Middle frontal gyrus (tissue), 1 donor: ENCODE results near the gene PLEKHG3.
"Not testable (repeated sequence)": the region's sequence is repeated elsewhere in the genome, so short reads cannot be mapped to it uniquely, and the experiment has no call there.

Source experiments
- DNase-seq: peaks from one replicate; pipeline ENCODE4 v3.0.0-alpha.2; 2015; ENCODE audit warnings: low spot score; ENCODE audit errors: extremely low spot score

The PLEKHG3 gene

DNA sequence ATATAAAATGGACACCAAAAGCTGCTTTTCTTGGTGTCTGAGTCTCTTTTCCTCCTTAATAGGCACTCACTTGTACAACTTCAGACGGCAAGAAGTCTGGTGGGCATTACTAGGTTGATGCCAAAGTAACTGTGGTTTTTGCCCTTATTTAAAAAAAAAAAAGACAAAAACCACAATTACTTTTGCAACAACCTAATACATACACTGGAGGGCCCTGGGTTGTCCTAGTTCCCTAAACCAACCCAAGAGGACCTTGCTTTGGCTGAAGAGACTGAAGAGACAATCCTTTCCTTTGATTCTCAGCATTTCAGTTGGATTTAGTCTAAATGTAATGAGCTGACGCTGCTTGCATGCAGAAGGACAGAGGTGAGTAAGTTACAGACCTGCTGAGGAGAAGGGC, 16.2 kb upstream of the PLEKHG3 start:
- no peak for DNase-seq

- peak; percentile 47 for DNase-seq
Measured at GRCh38 chr14:64688811-64689281, 15.4 kb upstream of the PLEKHG3 start.

DNA sequence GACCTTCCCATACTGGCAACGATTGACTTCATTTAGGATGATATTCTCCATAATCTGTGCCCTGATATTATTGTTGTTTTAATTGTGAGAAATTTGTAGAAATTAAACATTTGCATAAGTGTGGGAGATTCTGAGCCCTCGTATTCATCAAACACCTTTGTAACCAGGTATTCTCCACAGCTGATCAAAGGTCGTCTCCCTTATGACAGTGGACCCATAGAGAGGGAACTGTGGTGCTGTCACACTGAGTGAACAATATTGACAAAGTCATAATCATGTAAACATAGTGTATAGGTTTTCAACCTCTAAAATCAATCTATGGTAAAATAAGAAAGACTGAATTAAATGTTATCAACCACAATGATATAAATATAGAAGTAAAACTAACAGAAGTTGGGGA, 14.9 kb upstream of the PLEKHG3 start:
- DNase-seq = no peak

DNA sequence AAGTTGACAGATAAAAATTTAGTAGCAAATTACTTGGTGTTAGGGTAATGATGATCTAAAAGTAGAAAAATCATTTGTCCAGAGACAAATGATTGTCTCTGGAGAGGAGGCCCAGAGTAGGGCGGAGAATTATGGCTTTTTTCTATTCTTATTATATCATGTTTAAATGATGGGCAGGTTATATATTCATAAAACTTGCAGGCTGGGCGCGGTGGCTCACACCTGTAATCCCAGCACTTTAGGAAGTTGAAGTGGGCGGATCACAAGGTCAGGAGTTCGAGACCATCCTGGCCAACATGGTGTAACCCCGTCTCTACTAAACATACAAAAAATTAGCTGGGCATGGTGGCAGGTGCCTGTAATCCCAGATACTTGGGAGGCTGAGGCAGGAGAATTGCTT, 13.6 kb upstream of the PLEKHG3 start:
- DNase-seq = not testable (repeated sequence)

DNA sequence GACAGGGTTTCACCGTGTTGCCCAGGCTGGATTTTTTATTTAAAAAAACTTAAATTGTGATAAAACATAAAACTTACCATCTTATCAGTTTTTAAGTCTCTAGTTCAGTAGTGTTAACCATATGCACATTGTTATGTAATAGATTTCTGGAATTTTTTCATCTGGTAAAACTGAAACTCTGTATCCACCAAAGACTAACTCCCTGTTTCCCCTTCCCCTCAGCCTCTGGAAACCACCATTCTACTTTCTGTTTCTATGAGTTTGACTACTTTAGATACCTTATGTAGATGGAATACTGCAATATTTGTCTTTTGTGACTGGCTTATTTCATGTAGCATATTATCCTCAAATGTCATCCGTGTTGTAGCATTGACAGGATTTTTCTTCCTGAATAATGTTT, 12.8 kb upstream of the PLEKHG3 start:
- DNase-seq = no peak

- no peak for DNase-seq
Measured at GRCh38 chr14:64692189-64692985, 11.8 kb upstream of the PLEKHG3 start.

GRCh38 chr14:64692986-64693809, 11.0 kb upstream of the PLEKHG3 start:
- no peak for DNase-seq

DNA sequence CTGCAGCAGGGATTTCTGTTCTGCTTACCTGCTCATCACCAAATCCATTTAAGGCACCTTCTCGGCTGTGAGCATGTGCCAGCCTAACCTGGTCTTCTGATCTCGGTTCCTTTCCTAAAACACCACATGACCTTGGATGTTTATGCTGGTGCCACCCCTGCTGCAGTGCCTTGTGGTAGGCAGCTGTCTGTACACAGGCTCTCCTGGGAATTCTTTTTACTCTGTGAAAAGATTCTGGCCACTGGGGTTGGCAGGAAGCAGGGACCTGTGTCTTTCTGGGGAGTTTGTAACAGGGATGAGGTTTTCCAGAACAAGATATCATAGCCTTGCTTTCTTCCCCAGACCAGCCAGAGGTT, 10.4 kb upstream of the PLEKHG3 start:
- no peak for DNase-seq

DNA sequence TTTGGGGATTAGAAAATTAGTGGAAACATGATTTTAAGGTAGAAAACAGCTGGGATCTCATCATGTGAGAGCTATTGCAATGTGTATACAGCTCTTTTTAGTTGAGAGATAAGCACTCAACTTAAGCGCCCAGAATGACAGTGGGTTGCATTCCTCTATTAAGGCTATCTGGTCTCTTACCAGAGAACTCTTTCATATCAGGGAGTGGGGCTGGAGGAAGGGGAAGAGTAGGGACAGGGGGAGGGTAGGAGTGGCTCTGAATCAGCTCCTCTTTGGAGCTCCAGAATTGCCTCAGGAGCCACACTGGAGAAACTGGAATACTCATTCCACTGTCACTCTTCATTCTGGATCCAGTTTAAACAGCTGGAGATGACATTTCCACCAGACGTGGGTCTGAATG, 9.2 kb upstream of the PLEKHG3 start:
- DNase-seq = no peak

DNA sequence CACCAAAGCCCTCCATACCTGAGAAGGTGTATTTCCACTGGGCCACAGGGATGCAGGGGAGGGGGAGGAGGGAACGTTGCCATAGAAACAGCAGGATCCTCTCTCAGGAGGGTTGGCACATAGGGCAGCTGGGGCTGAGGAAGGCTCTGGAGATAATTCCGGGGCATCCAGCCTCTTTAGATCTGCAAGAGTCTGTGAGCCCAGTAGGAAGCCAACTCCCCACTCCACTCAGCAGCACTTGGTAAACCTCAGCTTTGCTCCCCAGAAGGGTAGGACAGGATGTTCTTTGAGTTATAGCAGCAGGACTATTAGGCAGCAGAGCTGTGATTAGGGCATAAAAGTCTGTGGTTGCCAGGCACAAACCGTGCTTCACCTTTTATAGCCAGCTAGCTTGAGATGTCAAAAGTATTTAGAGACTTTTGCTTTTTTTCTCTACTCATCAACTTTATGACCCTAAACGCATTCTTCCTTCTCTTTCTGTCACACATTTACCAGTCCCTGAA, 7.8 kb upstream of the PLEKHG3 start:
- no peak for DNase-seq

DNA sequence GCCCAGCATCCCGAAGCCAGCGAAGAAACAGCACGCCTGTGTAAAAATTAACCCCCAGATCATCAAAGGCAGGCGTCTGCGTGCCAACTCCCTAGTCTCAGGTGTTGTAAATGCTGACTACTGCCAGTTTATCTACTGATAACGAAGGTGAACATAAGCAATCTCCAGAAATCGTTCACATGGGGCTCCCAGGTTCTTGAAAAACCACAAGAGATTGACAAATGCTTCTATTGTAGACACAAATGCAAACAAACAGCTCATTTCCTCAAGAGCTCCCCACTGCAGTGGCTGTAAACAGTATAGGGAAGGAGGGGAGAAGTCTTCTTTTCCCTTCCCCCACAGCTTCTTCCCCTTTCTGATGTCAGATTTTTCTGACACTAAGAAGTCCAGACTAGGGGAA, 5.3 kb upstream of the PLEKHG3 start:
- no peak for DNase-seq

DNA sequence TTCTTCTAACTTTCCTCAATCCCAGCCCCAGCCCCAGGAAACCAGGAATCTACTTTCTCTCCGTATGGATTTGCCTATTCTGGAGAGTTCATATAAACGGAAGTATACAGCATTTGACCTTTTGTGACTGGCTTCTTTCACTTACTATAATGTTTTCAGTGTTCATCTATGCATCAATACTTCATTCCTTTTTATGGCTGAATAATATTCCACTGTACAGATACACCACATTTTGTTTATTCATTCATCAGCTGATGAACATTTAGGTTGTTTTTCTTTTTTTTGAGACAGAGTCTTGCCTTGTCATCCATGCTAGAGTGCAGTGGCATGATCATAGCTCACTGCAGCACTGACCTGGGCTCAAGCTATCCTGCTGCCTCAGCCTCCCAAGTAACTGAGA, 3.9 kb upstream of the PLEKHG3 start:
- no peak for DNase-seq

DNA sequence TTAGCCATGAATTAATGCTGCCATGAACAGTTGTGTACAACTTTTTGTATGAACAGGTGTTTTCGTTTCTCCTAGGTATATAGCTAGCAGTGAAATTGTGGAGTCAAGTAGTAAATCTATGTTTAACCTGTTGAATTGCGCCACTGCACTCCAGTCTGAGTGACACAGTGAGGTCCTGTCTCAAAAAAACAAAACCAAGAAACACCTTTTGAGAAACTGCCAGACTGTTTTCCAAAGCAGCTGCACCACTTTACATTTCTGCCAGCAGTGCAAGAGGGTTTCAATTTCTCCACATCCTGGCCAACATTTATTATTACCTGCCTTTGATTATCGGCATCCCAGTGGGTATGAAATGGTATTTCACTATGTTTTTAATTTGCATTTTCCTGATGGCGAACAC, 3.3 kb upstream of the PLEKHG3 start:
- DNase-seq = no peak

- no peak for DNase-seq
Measured at GRCh38 chr14:64701660-64702059, 2.6 kb upstream of the PLEKHG3 start.

GRCh38 chr14:64702493-64703394, 1.5 kb upstream of the PLEKHG3 start:
- no peak for DNase-seq

GRCh38 chr14:64703395-64704142, 655 bp upstream of the PLEKHG3 start:
- no peak for DNase-seq

GRCh38 chr14:64704743-64705380, 638 bp downstream of the PLEKHG3 start:
- DNase-seq = no peak

DNA sequence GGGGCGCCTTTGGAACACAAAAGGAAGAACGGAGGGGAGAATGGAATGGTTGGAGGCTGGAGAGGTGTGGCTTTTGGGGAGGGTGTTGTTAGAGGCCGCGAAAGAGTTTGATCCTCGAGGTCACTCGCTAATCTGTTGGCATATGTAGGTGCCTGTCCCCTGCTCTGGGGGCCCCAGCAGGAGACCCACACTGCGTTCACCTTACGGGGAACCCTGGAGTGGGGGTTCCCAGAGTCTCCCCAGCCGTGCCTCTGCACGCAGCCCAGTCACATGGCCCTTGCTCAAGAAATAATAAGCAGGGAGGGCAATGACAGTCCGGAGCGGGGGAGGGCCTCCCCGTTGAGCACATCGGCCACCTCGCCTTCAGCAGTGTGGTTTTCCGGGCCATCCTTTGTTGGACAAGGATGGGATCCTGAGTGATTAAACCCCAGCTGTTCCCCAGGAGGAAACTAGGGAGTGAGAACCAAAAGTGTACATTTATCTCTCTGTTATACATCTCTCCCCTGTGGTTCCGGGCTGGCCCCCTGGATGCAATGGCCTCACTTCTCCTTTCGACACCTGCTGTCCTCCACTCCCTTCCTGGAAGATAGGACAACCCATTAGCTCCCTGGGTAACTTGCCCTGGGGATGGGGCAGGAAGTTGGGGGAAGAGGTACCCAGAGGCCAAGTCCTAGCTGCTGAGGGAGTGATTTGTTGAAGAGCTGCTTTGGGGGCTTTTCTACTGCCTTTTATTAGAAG, 1.3 kb downstream of the PLEKHG3 start:
- DNase-seq = no peak

DNA sequence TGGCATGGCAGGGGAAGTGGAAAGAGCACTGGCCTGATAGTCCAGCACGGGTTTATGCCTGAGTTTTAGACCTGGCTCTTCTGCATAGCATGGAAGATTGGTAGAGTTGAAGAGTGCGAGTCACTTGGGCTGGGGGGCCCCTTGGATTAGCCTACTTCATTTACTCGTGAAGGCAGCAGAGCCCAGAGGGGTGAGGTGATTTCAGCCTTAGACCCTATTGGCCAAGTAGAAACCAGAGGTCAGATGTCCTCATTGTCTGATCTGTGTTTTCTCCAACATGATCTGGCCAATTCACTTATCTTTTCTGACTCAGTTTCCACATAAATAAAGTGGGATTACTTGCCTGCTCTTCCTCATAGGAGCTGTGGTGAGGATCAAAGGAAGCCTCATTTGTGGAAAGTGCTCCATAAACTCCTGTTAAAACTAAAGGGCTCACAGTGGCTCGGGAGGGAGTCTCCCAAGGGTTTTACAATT, 1.9 kb downstream of the PLEKHG3 start:
- DNase-seq = no peak
